ENCODE measurements around the gene ITGA2.

ITGA2 gene

DNA sequence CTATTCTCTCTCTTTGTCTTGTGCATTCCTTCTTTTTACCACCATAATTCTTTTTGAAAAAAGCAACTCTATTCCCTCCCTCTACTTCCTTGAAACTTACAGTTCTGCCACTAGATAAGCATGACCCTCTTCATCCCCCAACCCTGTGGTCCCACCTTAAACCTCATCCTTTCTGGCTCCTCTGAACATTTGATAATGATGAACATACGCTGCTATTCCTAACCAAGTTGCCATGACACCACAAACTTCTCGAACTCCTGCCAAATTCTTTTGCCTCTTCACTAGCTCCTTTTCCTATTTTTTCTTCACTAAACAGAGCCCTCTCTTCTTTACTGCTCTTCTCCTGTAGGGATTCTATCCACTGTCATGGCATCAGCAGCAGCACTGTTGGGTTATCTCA lies 63.3 kb downstream of the ITGA2 start:
- in situ Hi-C loops (cut with MboI; ENCODE audit: low sequenced_read_pairs): no loop called here

GRCh38 chr5:53053364-53053763 lies 64.2 kb downstream of the ITGA2 start:
- in situ Hi-C loops (cut with MboI; ENCODE audit: low sequenced_read_pairs): no loop called here

- in situ Hi-C loops (cut with MboI; ENCODE audit: low sequenced_read_pairs): no loop called here
Observed at GRCh38 chr5:53055365-53055764, 66.2 kb downstream of the ITGA2 start.

DNA sequence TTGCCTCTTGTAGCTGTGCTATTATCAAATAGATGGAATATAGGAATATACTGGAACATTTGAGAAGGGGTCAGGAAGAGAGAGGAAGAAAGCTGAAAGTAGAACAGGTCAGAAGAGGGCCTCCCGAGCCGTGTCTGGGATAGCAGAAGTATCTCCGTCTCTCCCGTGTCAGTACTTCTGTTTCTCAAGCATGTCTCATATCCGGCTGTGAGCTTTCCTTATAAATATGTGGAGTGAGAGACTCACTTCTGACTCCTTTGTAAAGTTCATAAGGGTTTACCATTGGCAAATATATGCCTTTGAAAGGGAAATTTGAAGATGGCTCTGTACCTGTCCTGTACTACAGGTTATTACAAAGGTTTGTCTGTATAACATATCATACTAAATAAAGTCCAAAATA lies 70.1 kb downstream of the ITGA2 start:
- in situ Hi-C loops (cut with MboI; ENCODE audit: low sequenced_read_pairs): no loop called here

- in situ Hi-C loops (cut with MboI; ENCODE audit: low sequenced_read_pairs): no loop called here
Observed at GRCh38 chr5:53063176-53063575, 74.0 kb downstream of the ITGA2 start.

DNA sequence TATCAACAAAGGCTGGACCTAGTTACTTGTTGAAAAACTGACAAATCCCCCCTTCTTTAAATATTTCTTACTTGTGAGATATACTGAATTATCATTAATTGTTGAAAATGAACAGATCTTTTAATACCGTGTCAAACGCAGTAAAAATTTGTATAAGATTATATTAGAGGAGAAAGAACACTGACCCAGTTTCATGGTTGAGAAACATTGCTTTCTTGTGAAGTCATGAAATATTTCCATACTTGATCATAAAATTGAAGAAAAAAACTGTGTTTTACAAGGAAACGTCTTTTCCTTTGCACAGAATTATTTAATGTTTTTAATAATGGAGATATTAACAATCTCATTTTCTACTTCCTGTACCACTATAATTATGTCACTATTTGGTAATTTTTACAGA lies 74.6 kb downstream of the ITGA2 start:
- in situ Hi-C loops (cut with MboI; ENCODE audit: low sequenced_read_pairs): no loop called here

- in situ Hi-C loops (cut with MboI; ENCODE audit: low sequenced_read_pairs): no loop called here
Observed at GRCh38 chr5:53066088-53066487, 76.9 kb downstream of the ITGA2 start.

GRCh38 chr5:53067641-53068040 lies 78.5 kb downstream of the ITGA2 start:
- in situ Hi-C loops (cut with MboI; ENCODE audit: low sequenced_read_pairs): no loop called here

- in situ Hi-C loops (cut with MboI; ENCODE audit: low sequenced_read_pairs): no loop called here
Observed at GRCh38 chr5:53068291-53068836, 79.2 kb downstream of the ITGA2 start.

DNA sequence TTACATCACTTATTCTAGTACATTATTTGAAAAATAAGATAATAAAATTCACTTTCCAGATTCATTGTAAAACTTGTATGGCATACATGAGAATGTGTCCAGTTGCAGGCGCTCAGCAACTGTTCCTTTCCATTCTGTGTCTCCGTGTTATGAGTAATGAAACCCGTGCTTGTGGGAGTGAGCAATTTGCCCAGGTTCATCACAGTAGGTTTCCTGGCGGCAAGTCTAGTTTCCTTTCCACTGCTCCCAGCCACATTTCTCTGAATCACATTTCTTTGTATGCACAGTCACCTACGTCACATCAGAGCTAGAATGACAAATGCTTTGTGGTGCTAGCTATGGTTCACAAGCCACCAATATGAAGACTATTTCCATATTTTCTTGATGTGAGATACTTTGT lies 80.5 kb downstream of the ITGA2 start:
- in situ Hi-C loops (cut with MboI; ENCODE audit: low sequenced_read_pairs): no loop called here

DNA sequence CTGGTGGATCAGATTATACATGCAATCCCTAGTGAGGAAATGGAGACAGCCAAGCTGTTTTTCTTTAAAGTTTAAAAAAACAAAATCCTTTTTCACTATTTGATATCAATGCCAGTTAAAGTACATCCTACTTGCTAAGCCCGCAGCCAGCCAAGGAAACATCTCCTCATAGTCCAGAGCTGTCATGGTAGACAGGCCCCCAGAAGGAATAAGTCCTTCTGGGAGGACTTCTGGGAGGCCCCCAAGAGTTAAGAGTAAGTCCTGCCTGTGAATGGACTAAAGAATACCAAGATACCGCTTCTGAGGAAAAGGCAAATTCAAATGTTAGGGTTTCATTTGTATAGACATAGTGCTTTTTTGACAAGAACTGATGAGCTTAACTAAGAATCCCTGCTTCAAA lies 82.1 kb downstream of the ITGA2 start:
- in situ Hi-C loops (cut with MboI; ENCODE audit: low sequenced_read_pairs): no loop called here

GRCh38 chr5:53071738-53072137 lies 82.6 kb downstream of the ITGA2 start:
- in situ Hi-C loops (cut with MboI; ENCODE audit: low sequenced_read_pairs): no loop called here

DNA sequence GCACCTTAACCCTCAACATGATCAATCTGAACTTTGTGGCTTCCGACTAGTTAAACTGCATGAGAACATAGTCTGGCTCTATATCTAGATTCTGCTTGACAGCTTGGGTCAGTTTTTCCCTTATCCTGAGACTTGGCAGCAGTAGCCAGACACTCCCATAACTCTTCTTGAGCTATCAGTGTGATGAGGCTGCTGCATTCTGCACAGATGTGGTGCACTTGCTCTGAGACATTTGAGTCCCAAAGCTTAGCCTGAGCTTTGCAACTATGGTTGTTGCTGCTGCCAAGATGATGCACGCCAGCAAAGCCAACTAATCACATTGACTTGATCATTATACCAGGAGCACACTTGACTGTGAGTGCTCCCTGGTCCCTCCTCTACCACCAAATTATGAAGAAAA lies 84.2 kb downstream of the ITGA2 start:
- in situ Hi-C loops (cut with MboI; ENCODE audit: low sequenced_read_pairs): no loop called here

GRCh38 chr5:53076014-53076583 lies 86.9 kb downstream of the ITGA2 start:
- in situ Hi-C loops (cut with MboI; ENCODE audit: low sequenced_read_pairs): no loop called here

- in situ Hi-C loops (cut with MboI; ENCODE audit: low sequenced_read_pairs): no loop called here
Observed at GRCh38 chr5:53080271-53080670, 91.1 kb downstream of the ITGA2 start.

DNA sequence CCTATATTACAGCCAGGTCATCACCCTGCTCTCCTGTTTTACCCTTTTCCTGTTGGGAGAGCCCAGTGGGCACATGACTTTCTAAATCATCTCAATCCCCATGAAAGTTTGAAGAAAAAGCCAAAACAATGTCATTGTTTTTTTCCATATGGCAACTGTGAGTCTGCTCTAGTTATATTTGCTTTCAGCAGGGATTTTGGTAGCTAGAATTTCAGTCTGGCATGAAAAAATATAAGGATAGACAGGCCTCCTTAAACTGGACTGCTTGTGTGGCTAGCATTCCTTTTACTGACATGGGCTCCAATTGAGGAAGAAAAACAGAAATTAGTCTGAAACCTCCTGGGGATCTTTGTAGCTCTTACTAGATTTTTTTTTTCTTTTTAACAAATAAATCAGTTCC lies 94.8 kb downstream of the ITGA2 start:
- in situ Hi-C loops (cut with MboI; ENCODE audit: low sequenced_read_pairs): no loop called here

DNA sequence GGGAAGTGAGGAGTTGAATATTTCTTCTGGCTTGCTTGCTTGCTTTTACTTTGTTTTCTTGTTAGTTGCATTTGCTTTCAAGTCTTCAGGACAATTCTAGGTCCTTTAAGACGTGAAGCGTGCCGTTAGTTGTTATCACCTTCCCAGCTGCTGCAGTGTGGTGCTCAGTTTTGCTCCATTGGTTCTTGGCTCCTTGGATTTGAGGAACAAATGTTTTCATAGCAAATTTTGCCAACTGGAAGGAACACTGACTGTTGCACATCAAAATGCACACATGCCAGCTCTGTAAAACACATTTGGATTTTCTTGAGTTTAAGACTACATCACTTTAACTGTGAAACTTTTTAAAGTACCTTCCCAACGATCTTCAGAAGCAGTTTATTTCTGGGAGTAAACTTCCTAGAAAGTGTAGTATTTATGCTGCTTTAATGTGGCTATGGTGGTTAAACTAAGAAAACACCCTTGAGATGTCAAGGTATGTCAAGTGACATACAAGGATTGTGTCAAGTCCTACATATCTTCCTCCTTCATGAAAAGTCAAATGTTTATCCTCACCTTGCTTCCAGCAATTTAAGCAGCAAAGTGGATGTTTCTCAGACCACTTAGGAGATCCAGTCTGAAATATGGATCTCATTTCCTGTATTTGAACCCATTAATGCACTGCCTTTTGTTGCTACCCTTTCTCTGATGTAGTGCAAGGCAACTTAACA lies 95.5 kb downstream of the ITGA2 start:
- in situ Hi-C loops (cut with MboI; ENCODE audit: low sequenced_read_pairs): no loop called here

GRCh38 chr5:53087171-53087570 lies 98.0 kb downstream of the ITGA2 start:
- in situ Hi-C loops (cut with MboI; ENCODE audit: low sequenced_read_pairs): no loop called here

DNA sequence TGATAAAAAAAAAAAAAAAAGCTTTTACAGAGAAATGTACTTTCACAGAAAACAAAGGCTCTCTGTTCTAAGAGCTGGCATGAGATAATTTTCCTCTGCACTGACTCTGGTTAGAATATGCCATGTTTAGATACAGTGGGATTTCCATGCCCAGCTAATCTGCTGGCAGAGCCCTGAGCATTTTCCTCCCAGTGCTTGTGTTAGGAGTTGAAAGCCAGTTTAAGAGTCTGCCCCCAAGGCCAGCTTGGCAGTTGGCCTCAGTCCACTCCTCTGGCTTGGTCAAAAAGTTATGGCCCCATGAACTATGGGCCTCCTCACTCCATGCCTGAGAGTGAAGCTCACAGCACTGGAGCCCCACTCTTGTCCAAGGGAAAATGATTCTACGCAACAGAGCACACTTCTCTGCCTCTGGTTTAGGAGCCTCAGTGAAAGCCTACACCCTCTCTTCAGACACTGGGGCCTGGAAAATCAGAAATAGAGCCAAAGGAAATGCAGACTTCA lies 98.5 kb downstream of the ITGA2 start:
- in situ Hi-C loops (cut with MboI; ENCODE audit: low sequenced_read_pairs): no loop called here

DNA sequence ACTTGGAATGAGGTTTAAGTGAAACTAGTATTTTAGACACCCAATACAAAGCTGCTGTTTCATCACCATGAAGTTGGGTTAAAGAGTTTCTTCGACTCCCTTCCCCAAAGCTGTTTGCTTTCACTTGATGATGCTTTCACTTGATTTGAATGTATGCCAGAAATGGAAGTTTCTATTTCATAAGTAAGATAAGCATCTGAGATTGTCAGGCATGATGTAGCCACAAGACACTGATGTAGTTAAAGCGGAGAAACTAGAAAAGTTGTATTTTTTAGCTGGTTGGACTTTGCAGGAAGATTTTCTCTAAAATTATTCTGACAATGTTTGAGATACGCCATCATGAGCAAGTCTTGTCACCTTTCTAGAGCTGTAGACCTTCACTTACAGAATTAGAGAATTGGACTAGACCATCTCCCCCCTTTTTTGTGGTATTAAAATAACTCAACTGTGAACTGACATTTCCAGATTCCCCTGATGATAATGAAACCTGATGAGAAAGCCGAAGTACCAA lies 100.4 kb downstream of the ITGA2 start:
- in situ Hi-C loops (cut with MboI; ENCODE audit: low sequenced_read_pairs): no loop called here

DNA sequence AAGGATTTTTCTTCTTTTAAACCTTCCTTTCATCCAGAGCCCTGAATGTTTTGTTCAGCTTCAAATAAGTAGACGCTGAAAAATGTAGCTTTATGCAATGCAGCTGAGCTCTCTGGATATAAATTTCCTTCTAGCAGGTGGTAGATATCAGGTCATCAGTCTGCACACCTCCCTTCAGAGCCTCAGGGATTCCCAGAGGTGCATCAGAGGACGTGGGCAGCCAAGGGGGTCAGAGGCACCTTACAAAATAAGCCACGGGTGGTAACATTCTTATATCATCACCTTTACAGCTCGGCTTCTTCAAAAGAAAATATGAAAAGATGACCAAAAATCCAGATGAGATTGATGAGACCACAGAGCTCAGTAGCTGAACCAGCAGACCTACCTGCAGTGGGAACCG lies 101.1 kb downstream of the ITGA2 start:
- in situ Hi-C loops (cut with MboI; ENCODE audit: low sequenced_read_pairs): no loop called here

GRCh38 chr5:53091289-53091688 lies 102.1 kb downstream of the ITGA2 start:
- in situ Hi-C loops (cut with MboI; ENCODE audit: low sequenced_read_pairs): no loop called here
